Common myeloid progenitor, CD34-positive (primary cell): ENCODE measurements around the gene MANF.
A peak's percentile ranks its signal among the peaks of the same experiment; 100 is the strongest.

Experiments used
- CTCF ChIA-PET: fragments of 350-600 bp; sonication (Branson Sonifier 250); formaldehyde crosslinking; loops from one replicate; lab custom pipeline; 2021; ENCODE audit warnings: antibody characterized with exemption; lab: Charles Lee
- POLR2A ChIA-PET: fragments of 350-600 bp; sonication (Branson Sonifier 250); formaldehyde crosslinking; loops from one replicate; lab custom pipeline; 2021; ENCODE audit warnings: antibody characterized with exemption; lab: Charles Lee
- DNase-seq, 3 donors: peaks; one replicate each; pipeline versions ENCODE4 v3.0.0 to v3.0.0-alpha.2; 2013
- H3K27ac ChIP-seq, 2 experiments: 1 replicate in 1 of 2; 2 replicates in 1 of 2; pipeline ENCODE4 v1.7.0; 2013; ENCODE audit warnings: inconsistent platforms in 2 of 2, low read length in 2 of 2, mild to moderate bottlenecking in 2 of 2, low read depth in 1 of 2, moderate library complexity in 1 of 2; ENCODE audit not compliant: severe bottlenecking in 2 of 2, insufficient read depth in 1 of 2, poor library complexity in 1 of 2
- H3K27me3 ChIP-seq, 5 experiments: replicated peaks in 2 of 5; 1 replicate in 3 of 5; 2 replicates in 2 of 5; pipeline versions ENCODE4 v1.6.1 to v1.7.0; 2013; ENCODE audit warnings: low read length in 4 of 5, mild to moderate bottlenecking in 2 of 5, moderate library complexity in 2 of 5, inconsistent platforms in 1 of 5; ENCODE audit not compliant: insufficient read depth in 5 of 5, control insufficient read depth in 4 of 5
- H3K36me3 ChIP-seq, 4 experiments: 1 replicate in 2 of 4; 2 replicates in 2 of 4; pipeline versions ENCODE4 v1.6.1 to v1.7.0; 2013; ENCODE audit warnings: low read length in 3 of 4, control low read depth in 1 of 4, mild to moderate bottlenecking in 1 of 4; ENCODE audit not compliant: control insufficient read depth in 4 of 4, insufficient read depth in 4 of 4
- H3K4me1 ChIP-seq, 4 experiments: 1 replicate in 3 of 4; 2 replicates in 1 of 4; pipeline versions ENCODE4 v1.6.1 to v1.7.1; 2013; ENCODE audit warnings: low read length in 3 of 4, mild to moderate bottlenecking in 3 of 4, control low read depth in 1 of 4, inconsistent platforms in 1 of 4, moderate library complexity in 1 of 4; ENCODE audit not compliant: control insufficient read depth in 4 of 4, insufficient read depth in 4 of 4; ENCODE audit errors: control extremely low read depth in 1 of 4
- H3K4me3 ChIP-seq, 7 experiments: 1 replicate in 4 of 7; 2 replicates in 3 of 7; pipeline versions ENCODE4 v1.5.1 to v1.7.0; 2013; ENCODE audit warnings: mild to moderate bottlenecking in 7 of 7, low read length in 6 of 7, moderate library complexity in 6 of 7, inconsistent platforms in 2 of 7, low read depth in 2 of 7, control low read depth in 1 of 7; ENCODE audit not compliant: insufficient read depth in 4 of 7, control insufficient read depth in 1 of 7; ENCODE audit errors: extremely low read depth in 1 of 7
- H3K9me3 ChIP-seq, 5 experiments: 1 replicate in 4 of 5; 2 replicates in 1 of 5; pipeline versions ENCODE4 v1.6.1 to v1.7.1; 2013; ENCODE audit warnings: low read length in 4 of 5, mild to moderate bottlenecking in 2 of 5, inconsistent platforms in 1 of 5, low read depth in 1 of 5, moderate library complexity in 1 of 5; ENCODE audit not compliant: control insufficient read depth in 4 of 5, insufficient read depth in 2 of 5; ENCODE audit errors: control extremely low read depth in 1 of 5
- WGBS: methylation state at CpG from one replicate; pipeline ENCODE4 v1.1.5; 2013; ENCODE audit not compliant: insufficient coverage; 5-methylcytosine and 5-hydroxymethylcytosine counted together

Gene MANF

GRCh38 chr3:51371943-51372557, 13.0 kb upstream of the MANF start:
- peak; percentile 72 to 86 (median 80) for DNase-seq
- WGBS, result 6% methylated on average over 2 of the region's 4 CpGs
- no peak overlapping the region for H3K4me3 ChIP-seq
- H3K27ac ChIP-seq, result no peak overlapping the region
- ChIA-PET CTCF (interaction anchor here (1.0 to 4.0 kb wide), 19 partner anchors 8 to 803 kb away, joined by 3 to 21 read pairs (median 5); partner anchors contain the start of gene HEMK1), POLR2A (no interaction called here)
- H3K36me3 ChIP-seq, result no peaks in the 10 kb centered on the region
- H3K9me3 ChIP-seq, result peaks cover 0 to 3% (median 0%) of the 10 kb centered on the region in 5 experiments
- no peaks in the 10 kb centered on the region for H3K27me3 ChIP-seq
- H3K4me1 ChIP-seq, result peaks cover 0 to 11% (median 5%) of the 10 kb centered on the region in 4 experiments

GRCh38 chr3:51373658-51374421, 11.3 kb upstream of the MANF start:
- WGBS, result 91% methylated on average over 5 of the region's 5 CpGs
- CTCF ChIA-PET, result interaction anchor here (1.0 to 1.9 kb wide), 3 partner anchors 698 to 758 kb away, joined by 3 to 5 read pairs (median 3); no protein-coding TSS in a partner anchor
- DNase-seq, result no peak
- no peak overlapping the region for H3K27ac ChIP-seq
- H3K4me3 ChIP-seq, result no peak overlapping the region
- POLR2A ChIA-PET, result no interaction called here
- no peaks in the 10 kb centered on the region for H3K9me3 ChIP-seq
- H3K4me1 ChIP-seq, result peaks cover 2 to 29% (median 23%) of the 10 kb centered on the region in 4 experiments
- no peaks in the 10 kb centered on the region for H3K27me3 ChIP-seq
- H3K36me3 ChIP-seq, result no peaks in the 10 kb centered on the region

GRCh38 chr3:51374456-51374855, 10.6 kb upstream of the MANF start:
- CTCF ChIA-PET, result interaction anchor here (1.0 kb wide), 1 partner anchor 724 kb away, joined by 3 read pairs; no protein-coding TSS in a partner anchor
- Histone ChIP-seq H3K4me3 (no peak overlapping the region), H3K27ac (no peak overlapping the region), H3K36me3 (no peaks in the 10 kb centered on the region), H3K4me1 (peaks cover 4 to 35% (median 29%) of the 10 kb centered on the region in 4 experiments), H3K9me3 (no peaks in the 10 kb centered on the region), H3K27me3 (no peaks in the 10 kb centered on the region)
- DNase-seq, result no peak
- 98% methylated on average over 11 of the region's 11 CpGs for WGBS
- POLR2A ChIA-PET, result interaction anchor here (0.6 kb wide), 1 partner anchor 294 kb away, joined by 5 read pairs; no protein-coding TSS in a partner anchor

GRCh38 chr3:51375136-51375535, 10.0 kb upstream of the MANF start:
- Histone ChIP-seq H3K4me1 (peaks cover 7 to 42% (median 35%) of the 10 kb centered on the region in 4 experiments), H3K9me3 (no peaks in the 10 kb centered on the region), H3K27me3 (no peaks in the 10 kb centered on the region), H3K27ac (no peak overlapping the region), H3K36me3 (no peaks in the 10 kb centered on the region), H3K4me3 (no peak overlapping the region)
- DNase-seq, result no peak
- ChIA-PET CTCF (interaction anchor here (1.0 to 1.4 kb wide), 3 partner anchors 278 to 760 kb away, joined by 3 to 6 read pairs (median 3); no protein-coding TSS in a partner anchor), POLR2A (interaction anchor here (0.6 kb wide), 1 partner anchor 294 kb away, joined by 5 read pairs; no protein-coding TSS in a partner anchor)

DNA sequence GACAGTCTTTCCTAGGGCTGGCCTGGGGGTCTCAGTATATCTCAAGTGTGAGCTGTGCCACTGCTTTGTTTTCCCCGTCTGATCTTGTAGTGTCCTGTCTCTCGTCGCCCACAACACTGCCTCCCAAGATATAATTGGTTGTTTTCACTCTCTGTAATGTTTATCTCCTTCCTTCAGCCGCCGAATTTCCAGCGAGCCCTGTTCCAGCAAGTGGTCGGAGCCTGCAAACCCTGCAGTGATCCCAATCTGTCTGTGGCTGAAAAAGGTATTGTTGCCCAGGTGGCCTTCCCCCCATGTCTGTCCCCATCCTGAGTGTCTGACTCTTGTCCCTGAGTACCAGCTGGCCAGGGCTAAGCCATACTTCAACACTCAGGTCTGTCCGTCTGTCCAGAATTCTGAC, 9.5 kb upstream of the MANF start:
- Histone ChIP-seq H3K4me1 (peaks cover 7 to 46% (median 40%) of the 10 kb centered on the region in 4 experiments), H3K27me3 (no peaks in the 10 kb centered on the region), H3K9me3 (no peaks in the 10 kb centered on the region), H3K4me3 (no peak overlapping the region), H3K36me3 (no peaks in the 10 kb centered on the region), H3K27ac (no peak overlapping the region)
- ChIA-PET CTCF (interaction anchor here (0.9 to 1.4 kb wide), 4 partner anchors 278 to 760 kb away, joined by 3 to 6 read pairs (median 3); no protein-coding TSS in a partner anchor), POLR2A (no interaction called here)
- DNase-seq, result no peak
- WGBS, result 81% methylated on average over 7 of the region's 8 CpGs

GRCh38 chr3:51378065-51378464, 7.0 kb upstream of the MANF start:
- CTCF ChIA-PET, result interaction anchor here (0.6 to 5.7 kb wide), 12 partner anchors 9 to 765 kb away, joined by 3 to 56 read pairs (median 4); partner anchors contain the start of genes MAPKAPK3 and RBM15B
- H3K36me3 ChIP-seq, result no peaks in the 10 kb centered on the region
- WGBS, result 0% methylated on average over 2 of the region's 5 CpGs
- H3K27ac ChIP-seq, result no peak overlapping the region
- peaks cover 7 to 69% (median 58%) of the 10 kb centered on the region in 4 experiments for H3K4me1 ChIP-seq
- peak in 2 of 3 donors; percentile 37 to 55 for DNase-seq
- no peaks in the 10 kb centered on the region for H3K9me3 ChIP-seq
- POLR2A ChIA-PET, result interaction anchor here (3.9 kb wide), 1 partner anchor 11 kb away, joined by 16 read pairs; no protein-coding TSS in a partner anchor
- H3K27me3 ChIP-seq, result no peaks in the 10 kb centered on the region
- H3K4me3 ChIP-seq, result peak overlapping the region in 4 of 7 experiments; percentile 6 to 46 (median 16)
